Midbrain (tissue), 1 donor: Measurements from ENCODE around the gene TGFBR3L.
"Not testable (repeated sequence)": the region's sequence is repeated elsewhere in the genome, so short reads cannot be mapped to it uniquely, and the experiment has no call there.

Source experiments
- DNase-seq: peaks from one replicate; lab custom pipeline; 2025; lab: John Stamatoyannopoulos, UW

TGFBR3L gene

DNA sequence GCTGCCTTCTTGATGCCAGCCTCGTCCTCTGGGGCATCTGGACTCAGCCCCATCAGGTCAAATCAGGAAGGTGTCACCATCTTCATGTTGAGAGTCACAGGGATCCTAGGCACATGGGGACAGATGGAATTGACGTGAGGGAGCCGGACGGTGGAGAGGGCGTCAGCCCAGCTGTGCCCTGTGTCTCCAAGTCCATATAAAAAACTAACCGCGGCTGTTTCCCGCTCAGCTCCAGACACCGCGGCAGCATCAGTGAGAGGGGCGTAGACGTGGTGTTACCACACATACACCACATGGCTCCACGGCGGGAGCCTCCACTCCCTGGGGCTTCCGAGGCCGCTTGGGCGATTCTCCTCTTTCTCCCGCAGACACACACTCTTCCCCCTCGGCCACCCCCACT lies 34.8 kb upstream of the TGFBR3L start:
- DNase-seq = no peak

- no peak for DNase-seq
These were observed 32.7 kb upstream of the TGFBR3L start for GRCh38 chr19:7881910-7882309.

DNA sequence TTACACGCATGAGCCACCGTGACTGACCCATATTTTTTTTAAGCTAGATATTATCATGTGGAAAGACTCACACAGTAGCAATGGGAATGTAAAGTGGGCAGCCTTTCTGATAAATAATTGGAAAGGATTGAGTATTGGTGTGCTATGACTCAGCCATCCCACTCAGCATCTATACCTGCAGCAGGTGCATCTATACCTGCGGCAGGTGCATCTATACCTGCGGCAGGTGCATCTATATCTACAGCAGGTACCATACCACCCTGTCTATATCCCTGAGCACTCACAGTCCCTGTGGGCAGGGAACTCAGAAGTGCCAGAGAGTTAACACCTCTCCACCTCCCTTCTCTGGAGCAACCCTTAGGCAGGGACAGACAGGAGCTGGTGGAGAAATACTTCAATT lies 31.5 kb upstream of the TGFBR3L start:
- no peak for DNase-seq

DNA sequence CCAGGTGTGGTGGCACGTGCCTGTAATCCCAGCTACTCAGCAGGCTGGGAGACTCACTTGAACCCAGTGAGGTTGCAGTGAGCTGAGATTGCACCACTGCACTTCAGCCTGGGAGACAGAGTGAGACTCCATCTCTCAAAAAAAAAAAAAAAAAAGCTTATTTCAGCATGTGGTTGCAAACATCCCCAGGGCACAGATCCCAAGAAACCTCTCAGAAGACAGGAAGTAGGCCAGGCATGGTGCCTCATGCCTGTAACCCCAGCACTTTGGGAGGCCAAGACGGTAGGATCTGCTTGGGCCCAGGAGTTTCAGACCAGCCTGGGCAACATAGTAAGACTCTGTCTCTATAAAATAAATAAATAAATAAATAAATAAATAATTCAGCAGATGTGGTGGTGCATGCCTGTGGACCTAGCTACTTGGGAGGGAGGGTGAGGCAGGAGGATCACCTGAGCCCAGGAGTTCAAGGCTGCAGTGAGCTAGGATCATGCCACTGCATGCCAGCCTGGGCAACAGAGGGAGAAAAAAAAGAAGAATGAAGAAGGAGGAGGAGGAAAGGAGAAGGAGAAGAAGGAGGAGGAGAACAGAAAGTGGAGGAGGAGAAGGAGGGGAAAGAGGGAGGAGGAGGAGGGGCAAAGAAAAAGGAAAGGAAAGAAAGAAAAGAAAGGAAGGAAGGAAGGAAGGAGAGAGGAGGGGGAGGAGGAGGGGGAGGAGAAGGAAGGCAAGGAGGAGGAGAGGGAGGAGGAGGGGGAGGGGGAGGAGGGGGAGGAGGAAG lies 30.6 kb upstream of the TGFBR3L start:
- DNase-seq = no peak

DNA sequence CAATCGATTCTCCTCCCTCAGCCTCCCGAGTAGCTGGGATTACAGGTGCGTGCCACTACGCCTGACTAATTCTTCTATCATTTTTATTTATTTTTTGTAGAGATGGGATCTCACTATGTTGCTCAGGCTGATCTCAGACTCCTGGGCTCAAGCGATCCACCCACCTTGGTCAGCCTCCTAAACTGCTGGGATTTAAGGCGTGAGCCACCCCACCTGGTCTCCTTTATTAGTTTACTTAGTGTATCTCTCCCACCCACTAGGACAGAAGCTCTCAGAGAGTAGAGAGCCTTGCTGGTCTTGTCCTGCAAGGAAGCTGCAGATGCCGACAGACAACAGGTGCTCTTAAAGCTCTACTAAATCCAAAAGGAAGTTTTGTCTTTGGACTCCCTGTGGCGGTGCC lies 28.8 kb upstream of the TGFBR3L start:
- DNase-seq = no peak

- no peak for DNase-seq
These were observed 27.1 kb upstream of the TGFBR3L start for GRCh38 chr19:7887408-7888144.

GRCh38 chr19:7888145-7888825 lies 26.3 kb upstream of the TGFBR3L start, which contains the start of gene LRRC8E:
LRRC8E (plus strand) TSS chr19:7888510; CDS start chr19:7895604, 7,094 bp downstream.
- DNase-seq = no peak

GRCh38 chr19:7888826-7889217 lies 25.8 kb upstream of the TGFBR3L start:
- no peak for DNase-seq

DNA sequence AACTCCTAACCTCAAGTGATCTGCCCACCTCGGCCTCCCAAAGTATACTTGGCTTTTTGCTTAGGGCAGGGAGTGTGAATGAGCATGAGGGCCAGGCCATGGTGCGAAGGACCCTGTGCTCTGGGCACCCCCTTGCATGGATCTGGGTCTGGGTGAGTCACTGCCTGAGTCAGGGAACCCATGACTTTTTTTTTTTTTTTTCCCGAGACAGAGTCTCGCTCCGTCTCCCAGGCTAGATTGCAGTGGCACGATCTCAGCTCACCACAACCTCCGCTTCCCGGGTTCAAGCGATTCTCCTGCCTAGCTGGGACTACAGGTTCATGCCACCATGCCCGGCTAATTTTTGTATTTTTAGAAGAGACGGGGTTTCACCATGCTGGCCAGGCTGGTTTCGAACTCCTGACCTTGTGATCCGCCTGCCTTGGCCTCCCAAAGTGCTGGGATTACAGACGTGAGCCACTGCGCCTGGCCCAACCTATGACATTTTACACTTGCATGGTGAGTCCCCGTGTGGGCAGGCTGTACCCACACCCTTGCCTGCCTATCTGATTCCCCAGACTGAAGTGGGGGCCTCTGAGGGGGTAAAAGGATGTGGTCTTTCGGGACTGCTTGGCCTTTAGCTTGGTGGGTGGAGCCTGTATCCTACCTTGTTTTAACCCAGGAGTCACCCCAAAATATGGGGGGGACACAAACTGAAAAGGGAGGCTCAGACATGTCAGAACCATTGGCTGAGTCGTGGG lies 21.1 kb upstream of the TGFBR3L start:
- not testable (repeated sequence) for DNase-seq

- DNase-seq = no peak
These were observed 19.9 kb upstream of the TGFBR3L start for GRCh38 chr19:7894612-7895309.

DNA sequence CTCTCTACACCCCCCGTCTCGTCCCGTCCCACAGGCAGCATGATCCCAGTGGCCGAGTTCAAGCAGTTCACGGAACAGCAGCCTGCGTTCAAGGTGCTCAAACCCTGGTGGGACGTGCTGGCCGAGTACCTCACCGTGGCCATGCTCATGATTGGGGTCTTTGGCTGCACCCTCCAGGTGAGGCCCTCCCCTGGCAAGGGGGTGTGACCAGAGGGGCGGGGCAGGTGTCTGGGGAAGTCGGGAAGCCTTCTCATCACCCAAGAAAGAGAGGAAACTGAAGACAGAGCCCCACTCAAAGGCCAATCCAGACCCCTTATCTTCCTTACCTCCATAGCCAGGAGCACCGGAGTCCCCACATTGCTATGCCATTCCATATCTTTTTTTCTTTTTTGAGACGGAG lies 19.1 kb upstream of the TGFBR3L start:
- no peak for DNase-seq

DNA sequence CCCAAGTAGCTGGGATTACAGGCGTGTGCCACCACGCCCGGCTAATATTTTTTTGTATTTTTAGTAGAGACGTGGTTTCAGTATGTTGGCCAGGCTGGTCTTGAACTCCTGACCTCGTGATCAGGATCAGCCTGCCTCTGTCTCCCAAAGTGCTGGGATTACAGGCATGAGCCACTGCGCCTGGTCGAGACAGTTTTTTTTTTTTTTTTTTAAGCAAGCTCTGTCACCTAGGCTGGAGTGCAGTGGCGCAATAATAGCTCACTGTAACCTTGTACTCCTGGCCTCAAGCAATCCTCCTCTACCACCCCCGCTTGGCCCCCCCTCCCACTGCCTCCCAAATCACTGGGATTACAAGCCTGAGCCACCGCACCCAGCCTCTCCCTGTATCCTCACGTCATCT lies 17.3 kb upstream of the TGFBR3L start:
- DNase-seq = no peak

- no peak for DNase-seq
These were observed 15.7 kb upstream of the TGFBR3L start for GRCh38 chr19:7898967-7899366.

DNA sequence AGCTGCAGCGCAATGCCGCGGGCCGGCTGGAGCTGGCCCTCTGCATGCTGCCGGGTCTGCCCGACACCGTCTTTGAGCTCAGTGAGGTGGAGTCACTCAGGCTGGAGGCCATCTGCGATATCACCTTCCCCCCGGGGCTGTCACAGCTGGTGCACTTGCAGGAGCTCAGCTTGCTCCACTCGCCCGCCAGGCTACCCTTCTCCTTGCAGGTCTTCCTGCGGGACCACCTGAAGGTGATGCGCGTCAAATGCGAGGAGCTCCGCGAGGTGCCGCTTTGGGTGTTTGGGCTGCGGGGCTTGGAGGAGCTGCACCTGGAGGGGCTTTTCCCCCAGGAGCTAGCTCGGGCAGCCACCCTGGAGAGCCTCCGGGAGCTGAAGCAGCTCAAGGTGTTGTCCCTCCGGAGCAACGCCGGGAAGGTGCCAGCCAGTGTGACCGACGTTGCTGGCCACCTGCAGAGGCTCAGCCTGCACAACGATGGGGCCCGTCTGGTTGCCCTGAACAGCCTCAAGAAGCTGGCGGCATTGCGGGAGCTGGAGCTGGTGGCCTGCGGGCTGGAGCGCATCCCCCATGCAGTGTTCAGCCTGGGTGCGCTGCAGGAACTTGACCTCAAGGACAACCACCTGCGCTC lies 14.8 kb upstream of the TGFBR3L start:
- DNase-seq = no peak

GRCh38 chr19:7900401-7900870 lies 14.2 kb upstream of the TGFBR3L start:
- no peak for DNase-seq

DNA sequence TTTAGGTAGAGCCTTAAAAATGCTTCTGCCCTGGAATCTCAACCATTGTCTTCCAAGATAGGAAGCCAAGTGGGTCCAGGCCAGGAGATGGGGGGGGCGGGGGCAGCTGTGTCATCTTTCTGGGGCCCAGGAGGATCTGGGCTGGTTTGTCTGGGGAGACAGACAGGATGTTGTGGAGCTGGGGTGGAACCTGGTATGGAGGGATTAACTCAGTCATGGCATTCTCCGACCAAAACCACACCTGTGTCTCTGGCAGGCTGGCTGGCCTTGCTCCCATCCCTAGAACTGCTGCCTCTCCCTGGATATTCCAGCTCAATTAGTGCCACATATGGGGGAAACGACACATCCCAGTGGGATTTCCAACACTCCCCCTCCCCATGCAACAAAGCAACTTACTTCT lies 13.7 kb upstream of the TGFBR3L start:
- no peak for DNase-seq

GRCh38 chr19:7901337-7901736 lies 13.3 kb upstream of the TGFBR3L start:
- no peak for DNase-seq

DNA sequence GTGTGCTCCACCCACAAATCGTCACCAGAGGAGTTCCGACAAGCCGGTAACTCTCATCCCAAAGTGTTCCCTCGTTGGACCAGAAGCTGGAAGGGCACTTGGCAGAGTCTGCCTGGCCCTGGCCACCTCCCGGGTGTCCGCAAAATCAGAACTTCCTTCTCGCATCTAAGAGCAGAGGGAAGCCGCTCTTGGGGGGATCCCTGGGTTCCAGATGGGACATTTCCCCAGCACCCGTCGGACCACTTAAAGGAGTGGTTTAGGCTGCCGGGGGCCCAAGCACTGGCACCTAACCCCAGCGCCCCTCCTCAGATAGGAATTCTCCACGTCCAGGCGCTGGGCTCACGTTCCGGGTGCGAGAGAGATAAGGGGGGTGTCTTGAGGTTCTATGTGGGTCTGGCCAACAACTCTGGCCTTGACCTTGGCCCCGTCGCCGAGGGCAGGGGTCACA lies 11.8 kb upstream of the TGFBR3L start:
- no peak for DNase-seq

GRCh38 chr19:7903244-7904073 lies 11.2 kb upstream of the TGFBR3L start, which contains the start of gene MAP2K7:
MAP2K7 (plus strand) TSS chr19:7903877; CDS start chr19:7903945, 68 bp downstream.
- DNase-seq = peak; percentile 99
